ENCODE measurements around the gene OCRL.

OCRL gene

DNA sequence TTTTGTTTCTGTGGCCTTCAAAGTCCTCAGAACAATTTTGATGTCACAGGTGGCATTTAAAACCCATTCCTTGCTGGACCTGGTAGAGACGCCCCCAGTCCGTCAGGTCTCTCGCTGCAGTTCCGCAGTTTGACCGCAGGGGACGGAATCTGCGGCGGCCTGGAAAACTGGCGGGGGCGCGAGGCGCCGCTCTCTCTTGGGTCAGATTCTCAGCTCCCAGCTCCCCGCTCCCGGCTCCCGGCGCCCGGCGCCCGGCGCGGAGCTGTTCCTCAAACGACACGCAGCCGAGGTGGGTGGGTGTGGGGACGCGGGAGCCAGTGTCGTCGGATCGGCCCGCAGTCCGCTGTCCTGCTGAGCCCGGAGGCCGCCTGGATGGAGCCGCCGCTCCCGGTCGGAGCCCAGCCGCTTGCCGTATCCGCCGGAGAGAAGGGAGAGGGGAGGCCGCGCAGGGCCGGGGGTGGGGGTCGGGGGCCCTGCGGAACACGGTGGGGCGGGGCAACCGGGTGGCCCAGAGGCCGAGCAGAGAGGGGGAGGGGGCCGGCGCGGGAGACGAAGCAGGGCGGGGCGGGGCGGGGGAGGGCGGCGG lies at the start of gene OCRL:
TSS of gene OCRL (plus strand) at position 192 of the 586 bp plus-strand sequence. CDS start at position 373, 181 bp downstream.
- DNase-seq (ENCODE audit: low read depth, low spot score): no peak

DNA sequence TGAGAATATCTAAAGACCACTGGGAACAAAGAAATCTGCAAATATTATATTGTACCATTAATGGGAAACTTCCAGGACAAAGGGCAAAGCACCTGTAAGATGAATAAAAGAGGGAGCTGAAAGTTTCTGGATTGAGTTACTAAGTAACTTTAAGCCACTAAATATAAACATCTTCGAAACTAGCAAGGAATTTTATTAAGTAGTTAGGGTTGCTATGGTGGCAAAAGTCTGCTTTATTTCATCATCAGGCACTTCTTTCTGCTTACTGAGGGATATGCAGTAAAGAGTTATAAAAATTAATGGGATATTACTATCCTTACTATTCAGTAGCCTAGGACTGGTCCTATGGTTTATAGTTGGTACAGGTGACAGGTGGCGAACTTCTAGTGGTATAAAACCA lies 49.7 kb upstream of the OCRL start:
- no peak for DNase-seq (ENCODE audit: low read depth, low spot score)

DNA sequence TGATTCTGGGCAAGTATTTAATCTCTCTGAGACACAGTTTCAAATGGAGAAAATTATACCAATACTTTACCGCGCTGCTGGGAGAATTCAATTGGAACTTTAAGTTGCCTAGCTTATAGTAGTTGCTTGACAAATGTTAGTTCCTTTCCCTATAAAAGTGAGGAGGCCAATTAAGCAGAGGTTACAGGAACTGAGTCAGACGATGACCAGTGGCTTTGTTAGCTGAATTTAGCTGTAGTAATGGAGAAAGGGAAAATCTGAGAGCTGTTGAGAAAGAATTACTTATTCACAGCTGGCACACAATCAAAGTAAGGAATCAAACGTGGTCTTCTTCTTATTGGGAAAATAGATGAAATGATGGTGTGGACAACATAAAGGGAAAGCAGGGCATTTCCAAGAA lies 46.4 kb upstream of the OCRL start:
- DNase-seq (ENCODE audit: low read depth, low spot score): no peak

DNA sequence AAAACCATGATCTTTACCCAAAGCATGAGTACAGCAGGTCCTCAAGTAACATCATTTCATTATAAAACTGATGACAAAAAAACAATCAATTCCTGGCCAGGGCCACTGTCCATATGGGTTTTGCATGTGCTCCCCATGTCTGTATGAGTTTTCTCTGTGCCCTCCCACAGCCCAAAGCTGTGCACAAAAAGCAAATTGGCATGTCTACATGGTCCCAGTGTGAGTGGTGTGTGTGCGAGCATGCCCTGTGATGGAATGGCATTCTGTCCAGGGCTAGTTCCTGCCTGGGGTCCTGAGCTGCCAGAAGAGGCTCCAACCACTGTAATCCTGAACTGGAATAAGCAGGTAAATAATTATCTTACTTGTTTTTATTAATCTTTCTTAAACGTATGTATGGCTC lies 45.2 kb upstream of the OCRL start:
- DNase-seq (ENCODE audit: low read depth, low spot score): no peak

DNA sequence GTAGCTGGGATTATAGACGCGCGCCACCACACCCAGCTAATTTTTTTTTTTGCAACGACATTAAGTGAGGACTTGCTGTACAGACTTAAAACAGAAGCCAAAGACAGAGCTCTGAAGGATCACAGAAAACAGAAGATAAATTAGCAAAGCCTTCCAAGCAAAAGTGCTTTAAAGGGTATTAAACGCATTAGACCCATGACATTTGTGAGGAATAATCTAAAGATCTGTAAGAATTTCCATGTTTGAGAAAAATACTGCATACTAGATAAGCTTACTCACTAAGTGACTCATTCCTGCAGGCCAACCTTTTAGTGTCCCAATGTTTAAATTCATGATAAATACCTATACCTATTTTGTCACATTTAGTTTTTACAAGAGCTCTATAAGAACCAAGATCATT lies 44.2 kb upstream of the OCRL start:
- no peak for DNase-seq (ENCODE audit: low read depth, low spot score)

DNA sequence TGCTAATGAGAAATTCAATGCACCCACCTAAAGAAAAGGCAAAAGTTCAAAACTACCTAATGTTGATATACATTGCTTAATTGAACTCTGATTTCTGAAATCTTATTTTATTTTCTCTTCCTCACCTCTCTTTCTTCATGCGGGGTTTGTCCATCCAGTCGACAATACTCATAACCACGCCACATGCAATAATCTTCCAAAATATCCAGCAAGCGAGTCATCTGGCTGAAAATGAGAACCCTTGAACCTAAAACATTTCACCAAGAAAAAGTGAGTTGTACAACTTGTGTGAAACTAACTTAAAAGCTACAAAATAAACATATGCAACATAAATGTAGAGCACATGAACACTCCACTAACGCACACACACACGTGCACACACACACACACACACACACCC lies 43.4 kb upstream of the OCRL start:
- DNase-seq (ENCODE audit: low read depth, low spot score): no peak

DNA sequence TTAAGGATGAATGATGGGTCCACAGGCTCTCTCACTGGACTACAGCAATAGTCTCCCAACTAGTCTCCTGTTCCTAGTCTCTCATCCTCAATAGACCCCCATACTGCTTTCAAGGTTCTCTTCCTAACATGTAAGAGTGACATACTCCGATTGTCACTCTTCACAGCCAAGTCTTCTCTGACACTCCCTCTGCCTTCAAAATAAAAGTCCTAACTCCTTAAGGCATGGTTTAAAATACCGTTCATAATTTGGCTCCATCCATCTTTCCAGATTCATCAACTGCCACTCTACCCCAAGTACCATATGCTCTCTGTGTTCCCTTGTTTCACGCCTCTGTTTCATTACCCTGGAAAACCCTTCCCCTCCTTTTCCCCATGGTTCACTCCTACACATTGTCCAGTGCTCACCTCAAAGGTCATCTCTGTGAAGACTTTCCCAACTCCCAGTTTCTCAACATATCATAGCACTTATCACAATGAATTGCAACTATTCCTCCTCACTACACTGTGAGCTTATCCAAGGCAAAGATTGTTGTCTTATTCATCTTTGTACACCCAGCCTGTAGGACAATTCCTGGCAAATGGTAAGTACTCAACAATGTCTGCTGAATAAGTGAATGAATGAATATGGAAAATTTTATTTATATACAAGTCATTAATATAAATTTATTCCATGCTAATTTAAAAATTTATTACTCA lies 42.8 kb upstream of the OCRL start:
- DNase-seq (ENCODE audit: low read depth, low spot score): no peak

DNA sequence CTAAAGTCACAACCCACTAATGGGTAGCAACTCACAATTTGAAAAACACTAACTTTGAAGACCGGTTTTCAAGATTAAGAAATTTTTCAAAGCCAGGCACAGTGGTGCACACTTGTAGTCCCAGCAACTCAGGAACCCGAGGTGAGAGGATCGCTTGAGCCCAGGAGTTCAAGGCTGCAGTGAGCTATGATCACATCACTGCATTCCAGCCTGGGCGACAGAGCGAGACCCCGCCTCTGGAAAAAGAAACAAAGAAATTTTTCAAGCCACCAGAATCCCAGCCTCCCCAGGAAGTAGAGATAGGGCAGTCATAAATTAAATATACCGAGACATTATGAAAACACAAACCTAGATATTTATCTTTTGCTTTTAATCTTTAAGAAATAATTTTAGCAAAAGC lies 29.7 kb upstream of the OCRL start:
- no peak for DNase-seq (ENCODE audit: low read depth, low spot score)

DNA sequence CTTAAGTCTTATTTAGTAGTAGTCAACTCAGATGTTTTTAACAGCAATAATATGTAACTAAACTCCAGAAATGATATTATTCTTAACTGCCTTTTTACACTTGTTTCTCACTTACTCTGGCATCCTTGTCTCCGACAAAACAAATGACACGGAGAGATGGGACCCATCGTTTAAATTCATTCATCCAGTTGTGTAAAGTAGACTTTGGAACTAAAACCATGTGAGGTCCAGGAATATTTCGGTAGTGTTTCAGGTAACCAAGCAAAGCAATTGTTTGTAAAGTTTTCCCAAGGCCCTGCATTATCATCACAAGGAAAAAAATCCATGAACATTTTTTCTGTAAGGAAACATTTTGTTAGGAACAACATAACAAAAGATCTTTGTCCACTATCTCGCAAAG lies 28.4 kb upstream of the OCRL start:
- no peak for DNase-seq (ENCODE audit: low read depth, low spot score)

DNA sequence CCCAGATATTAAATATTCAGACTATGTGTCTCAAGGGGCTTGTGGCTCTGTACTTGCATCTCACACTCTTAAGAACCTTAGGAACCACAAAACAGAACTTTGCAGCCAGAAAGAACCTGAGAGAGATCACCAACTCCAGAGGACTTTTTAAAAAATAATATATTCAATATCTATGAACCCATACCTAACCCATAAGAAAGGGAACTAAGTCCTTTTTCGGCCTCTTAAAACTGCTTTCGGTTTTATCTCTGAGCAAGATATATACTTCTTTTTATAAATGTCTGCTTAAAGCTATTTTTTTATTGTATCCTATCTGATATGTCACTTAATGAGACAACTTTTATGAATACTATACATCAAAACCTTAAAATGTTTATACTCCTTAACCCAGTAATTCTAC lies 27.6 kb upstream of the OCRL start:
- no peak for DNase-seq (ENCODE audit: low read depth, low spot score)

DNA sequence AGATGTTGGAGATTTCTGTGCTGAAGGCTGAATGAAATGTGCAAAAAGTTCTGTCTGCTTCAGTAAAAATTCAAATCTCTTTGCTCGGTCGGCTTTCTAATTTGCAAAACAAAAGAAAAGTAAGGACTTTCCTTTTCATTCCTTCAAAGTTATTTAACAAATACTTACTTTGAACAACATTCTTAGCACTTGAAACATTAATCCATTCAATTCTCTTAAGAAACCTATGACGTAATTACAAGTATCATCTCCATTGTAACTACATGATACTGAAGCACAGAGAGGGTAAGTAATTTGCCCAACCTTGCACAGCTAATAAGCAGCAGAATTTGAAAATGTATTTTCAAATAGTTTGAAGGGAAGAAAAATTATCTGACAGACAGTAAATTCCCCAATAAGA lies 23.7 kb upstream of the OCRL start:
- DNase-seq (ENCODE audit: low read depth, low spot score): no peak

DNA sequence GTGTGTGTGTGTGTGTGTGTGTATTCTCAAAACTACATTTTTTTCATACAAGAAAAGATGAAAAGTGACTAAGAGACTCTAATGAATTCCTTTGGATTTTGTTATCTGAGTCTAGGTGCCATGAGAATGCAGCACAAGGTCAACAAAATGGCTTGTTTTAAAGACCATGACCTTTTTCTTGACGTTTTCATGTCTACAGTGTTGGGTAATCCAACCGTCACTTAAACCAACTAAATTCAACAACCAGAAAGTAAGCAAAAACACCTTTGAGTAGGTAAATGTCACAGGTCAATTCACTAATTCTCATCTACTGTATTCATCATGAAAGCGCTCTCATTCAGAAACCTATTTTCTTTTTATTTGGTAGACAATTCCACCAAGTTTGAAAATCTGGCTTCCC lies 19.9 kb upstream of the OCRL start:
- no peak for DNase-seq (ENCODE audit: low read depth, low spot score)

DNA sequence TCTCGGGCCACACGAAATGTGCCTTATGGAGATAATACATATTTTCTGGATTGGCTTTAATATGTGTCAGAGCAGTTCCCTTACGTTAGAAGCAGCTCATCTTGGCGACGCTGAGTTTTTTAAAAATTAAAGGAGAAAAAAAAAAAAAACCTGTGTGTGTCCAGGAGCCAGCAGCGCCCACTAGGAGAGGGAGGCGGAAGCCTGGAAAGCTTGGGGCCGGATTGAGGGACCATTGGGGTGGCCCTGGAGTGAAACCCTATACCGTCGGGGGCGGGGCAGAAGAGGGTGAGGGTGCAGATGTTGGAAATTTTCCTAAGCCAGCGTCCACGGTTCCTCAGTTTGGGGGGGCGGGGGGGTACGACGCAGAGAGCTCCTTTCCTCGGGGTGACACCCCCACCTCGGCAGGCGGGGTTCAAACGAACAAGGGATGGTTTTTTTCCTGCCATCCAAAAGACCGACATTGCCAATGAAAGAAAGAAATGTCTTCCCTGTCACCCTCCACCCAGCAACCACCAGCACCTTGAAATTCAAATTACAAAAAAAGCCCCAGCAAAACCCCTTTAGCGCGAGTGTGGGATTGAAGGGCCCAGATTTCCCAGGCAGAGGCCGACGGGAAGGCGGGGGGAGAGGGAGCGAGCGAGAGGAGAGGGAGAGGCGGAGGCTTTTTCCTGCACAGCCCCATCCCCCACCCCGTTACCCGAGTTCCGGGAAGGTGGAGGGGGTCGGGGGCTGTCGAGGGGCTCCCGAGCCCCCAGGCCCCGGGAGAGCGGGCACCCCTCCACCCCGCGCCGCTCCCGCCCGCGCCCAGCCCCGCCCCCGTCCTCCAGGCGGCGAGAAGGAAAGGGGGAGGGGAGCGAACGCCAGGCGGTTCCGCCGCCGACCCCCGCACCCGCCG lies 17.6 kb upstream of the OCRL start:
- no peak for DNase-seq (ENCODE audit: low read depth, low spot score)

DNA sequence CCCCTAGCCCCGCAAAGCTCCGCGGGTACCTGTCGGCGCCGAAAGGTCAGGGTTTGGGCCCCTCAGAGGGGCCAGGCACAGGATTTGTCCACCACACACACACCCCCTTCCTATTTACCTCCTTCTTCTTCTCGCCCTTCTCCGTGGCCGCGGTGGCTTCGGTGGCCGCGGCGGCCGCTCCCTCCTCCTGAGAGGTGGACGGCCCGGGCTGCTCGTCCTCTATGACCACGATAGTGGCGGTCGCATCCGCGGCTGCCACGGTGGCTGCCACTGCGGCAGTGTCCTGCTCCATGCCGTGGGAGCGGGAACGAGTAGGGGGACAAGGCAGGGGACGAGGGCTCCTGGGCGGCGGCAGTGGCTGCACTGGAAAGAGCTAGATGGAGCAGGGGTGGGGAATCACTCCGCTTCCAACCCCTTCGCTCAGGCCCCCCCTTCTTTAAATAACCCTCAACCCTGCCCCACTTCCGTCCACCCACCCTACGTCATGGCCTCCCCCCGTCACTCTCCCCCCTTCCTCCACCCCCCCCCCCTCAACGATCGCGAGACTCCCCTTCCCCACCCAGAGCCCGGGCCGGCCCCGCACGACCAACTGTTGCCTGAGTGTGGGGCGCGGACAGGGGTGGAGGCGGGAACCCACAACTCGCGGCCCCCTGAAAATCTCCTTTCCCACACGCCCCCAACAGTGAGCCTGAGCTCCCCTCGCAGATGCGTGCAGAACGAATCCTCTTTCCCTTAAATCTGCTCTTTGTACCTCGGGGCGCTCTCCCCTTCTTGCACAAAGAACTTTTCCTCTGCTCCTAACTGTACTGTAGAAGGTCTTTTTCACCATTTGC lies 16.8 kb upstream of the OCRL start, which contains the start of gene SMARCA1:
TSS of gene SMARCA1 (minus strand) at position 412 of the 833 bp plus-strand sequence. CDS start at position 292, 120 bp downstream.
- no peak for DNase-seq (ENCODE audit: low read depth, low spot score)

DNA sequence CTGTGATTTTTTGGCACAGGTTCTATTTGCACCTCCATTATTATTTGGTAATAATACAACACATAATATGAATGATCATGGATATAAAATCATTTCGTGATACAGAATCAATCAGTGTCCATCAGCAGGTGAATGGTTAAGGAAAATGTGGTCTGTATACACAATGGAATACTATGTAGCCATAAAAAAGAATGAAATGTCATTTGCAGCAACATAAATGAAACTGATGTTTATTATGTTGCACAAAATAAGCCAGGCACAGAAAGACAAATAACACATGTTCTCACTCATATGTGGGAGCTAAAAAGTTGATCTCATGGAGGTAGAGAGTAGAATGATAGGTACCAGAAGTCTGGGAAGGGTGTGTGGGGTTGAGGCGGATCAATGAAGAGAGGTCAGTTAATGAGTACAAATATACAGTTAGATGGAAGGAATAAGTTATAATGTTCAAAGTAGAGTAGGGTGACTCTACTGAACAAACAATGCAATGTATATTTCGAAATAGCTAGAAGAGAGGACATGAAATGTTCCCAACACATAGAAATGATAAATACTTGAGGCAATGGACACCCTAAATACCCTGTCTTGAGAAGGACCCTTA lies 15.7 kb upstream of the OCRL start:
- DNase-seq (ENCODE audit: low read depth, low spot score): no peak

DNA sequence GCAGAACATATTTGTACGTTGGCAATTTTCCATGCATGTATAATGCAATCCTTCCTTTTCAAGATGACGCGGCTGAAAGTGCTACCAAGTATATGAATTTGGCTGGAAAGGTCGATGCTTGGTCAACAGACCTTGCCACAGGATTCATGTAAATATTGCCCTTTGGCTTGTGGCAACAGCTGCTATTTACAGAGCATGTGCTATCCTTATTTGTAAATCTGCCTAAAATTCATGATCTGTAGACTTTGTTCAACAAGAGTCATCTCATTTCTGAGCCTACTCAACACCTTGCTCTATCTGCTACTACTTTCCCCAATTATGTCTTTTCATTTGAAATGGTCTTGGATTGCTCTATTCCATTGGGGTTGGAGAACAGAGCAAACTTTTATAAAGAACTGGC lies 14.9 kb upstream of the OCRL start:
- no peak for DNase-seq (ENCODE audit: low read depth, low spot score)

DNA sequence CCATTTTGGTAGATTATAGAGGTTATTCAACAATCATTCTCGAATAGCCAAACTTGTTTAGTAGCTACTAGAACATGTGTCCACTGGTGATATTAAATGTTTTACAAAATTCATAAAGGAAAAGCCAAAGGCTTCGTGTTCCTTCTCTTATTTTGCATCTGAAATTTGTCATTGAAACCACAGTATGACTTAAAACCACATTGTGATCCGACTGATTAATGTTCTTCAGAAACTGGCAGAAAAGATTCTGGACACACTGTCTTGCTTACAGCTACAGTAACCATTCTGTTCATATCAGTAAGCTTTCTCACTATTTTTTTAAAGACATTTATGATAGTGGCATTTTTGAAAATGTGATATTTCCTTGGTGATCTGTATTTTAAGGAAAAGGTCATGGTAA lies 14.2 kb upstream of the OCRL start:
- no peak for DNase-seq (ENCODE audit: low read depth, low spot score)

DNA sequence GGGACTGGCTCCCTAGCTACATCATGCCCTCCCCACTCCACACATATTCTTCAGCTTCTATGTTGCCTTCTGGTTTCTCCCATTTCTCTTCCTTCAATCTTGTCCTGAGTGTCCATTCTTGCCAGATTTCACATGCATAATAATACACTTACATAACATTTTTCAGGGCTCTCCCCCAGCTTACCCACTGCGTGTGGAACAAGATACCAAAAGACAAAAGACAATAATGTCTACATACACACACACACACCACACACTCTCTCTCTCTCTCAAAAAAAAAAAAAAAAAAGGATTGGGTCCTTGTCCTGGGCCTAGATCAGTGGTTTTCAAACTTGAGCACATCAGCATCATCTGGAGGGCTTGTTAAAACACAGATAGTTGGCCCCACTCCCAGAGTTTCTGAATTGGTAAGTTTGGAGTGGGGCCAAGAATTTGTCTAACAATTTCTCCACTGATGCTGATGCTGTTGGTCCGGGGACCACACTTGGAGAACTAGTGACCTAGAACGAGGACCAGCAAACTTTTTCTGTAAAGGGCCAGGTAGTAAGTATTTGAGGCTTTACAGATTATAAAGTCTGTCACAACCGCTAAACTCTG lies 10.3 kb upstream of the OCRL start:
- DNase-seq (ENCODE audit: low read depth, low spot score): no peak

DNA sequence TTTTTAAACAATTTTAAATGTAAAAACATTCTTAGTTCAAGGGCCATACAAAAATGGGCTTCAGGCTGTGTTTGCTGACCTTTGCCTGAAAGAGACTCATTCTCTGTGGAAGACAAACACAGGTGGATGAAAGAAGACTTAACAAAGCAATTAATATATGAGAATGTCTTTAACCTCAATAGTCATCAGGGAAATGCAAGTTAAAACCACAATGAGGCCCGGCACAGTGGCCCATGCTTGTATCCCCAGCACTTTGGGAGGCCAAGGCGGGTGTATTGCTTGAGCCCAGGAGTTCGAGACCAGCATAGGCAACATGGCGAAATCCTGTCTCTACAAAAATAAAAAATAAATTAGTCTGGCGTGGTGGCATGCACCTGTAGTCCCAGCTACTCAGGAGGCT lies 9.6 kb upstream of the OCRL start:
- DNase-seq (ENCODE audit: low read depth, low spot score): no peak

DNA sequence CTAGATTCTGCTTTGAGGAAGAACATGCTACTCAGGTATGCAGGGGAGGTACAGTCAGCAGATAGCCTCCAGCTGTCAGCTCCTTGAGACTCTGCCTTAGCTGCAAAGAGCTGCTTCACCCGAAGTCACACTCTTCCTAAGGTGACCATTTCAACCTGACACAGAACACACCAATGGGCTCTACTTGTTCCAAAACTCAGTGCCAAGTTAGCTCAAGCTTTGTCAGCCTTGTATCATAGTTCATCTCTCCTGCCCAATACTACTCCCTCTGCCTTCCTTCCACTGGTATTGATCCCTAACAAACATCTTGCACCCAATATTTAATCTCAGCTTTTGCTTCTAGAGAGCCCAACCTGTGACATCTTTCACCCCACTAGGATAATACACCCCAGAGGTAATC lies 8.9 kb upstream of the OCRL start:
- DNase-seq (ENCODE audit: low read depth, low spot score): no peak

Data from brain pericyte (primary cell).